Activated effector memory CD4-positive, alpha-beta T cell treated with anti-CD3 and anti-CD28 coated beads, Interleukin-2, amount 50 U/mL, for 16 hours (primary cell): ENCODE measurements around the gene KRTAP10-4.
"Not testable (repeated sequence)": the region's sequence is repeated elsewhere in the genome, so short reads cannot be mapped to it uniquely, and the experiment has no call there.

Source experiments
- DNase-seq: peaks from one replicate; pipeline ENCODE4 v3.0.0-alpha.2; 2020

KRTAP10-4 gene

DNA sequence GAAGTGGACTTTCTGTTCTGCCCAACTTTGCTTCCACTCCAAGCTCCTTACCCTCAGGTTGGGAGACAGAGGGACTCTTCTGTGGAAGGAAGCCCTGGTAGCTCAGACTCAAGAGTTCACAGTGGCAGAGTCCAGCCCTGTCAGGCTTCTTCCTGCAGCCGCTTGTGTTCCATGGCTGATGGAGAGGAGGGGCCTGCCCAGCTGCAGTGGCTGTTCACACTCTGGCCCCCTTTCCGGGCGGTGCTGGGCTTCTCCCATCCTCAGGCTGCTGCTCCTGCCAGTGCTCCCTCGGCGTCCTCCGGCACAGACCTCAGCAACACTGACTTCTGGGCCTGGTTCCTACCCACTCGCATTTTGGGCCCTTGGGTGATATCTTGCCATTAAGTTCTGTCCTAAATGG, 37.6 kb upstream of the KRTAP10-4 start:
- no peak for DNase-seq

DNA sequence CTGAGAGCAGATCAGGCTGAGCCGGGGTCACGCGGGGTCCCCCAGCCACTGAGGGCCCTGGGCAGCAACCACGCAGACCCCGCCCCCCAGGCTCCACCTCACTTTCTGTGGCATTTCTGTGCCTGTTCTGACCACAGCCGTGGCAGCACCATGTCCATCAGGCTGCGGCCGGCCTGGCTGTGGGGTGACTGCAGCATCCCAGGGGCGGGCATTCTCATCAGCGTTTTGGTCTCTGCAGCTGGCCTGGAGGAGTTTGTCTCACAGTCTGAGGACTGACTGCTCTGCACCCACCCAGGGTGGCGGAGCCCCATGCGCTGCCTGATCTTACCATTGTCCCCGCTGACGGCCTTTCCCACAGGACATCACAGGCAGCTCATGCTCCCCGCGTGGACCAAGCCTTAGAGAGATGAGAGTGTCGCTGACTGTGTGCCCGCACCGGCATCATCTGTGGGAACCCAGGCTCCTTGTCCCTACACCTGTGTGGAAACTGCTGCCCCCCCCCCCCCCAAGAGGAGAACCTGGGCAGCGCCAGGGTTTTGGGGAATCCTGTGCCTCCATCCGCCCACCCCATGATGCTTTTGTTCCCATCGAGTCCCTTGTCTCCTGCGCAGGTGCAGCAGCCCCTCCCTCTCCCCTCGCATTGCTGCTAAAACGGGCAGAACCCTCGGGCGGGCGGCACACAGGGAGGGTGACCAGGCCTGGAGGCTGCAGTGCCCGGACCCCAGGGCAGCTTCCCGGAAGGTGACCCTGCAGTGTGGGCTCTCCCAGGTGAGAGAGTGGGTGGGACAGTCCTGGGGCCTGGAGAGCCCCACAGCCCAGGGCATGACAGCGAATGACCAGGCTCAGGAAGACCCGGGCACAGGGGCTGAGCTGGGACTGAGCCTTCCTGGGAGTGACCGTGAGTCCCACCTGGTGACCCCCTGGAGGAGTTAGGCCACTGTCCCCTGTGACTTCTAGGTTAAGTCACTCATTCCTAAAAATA, 35.3 kb upstream of the KRTAP10-4 start:
- DNase-seq, result no peak

DNA sequence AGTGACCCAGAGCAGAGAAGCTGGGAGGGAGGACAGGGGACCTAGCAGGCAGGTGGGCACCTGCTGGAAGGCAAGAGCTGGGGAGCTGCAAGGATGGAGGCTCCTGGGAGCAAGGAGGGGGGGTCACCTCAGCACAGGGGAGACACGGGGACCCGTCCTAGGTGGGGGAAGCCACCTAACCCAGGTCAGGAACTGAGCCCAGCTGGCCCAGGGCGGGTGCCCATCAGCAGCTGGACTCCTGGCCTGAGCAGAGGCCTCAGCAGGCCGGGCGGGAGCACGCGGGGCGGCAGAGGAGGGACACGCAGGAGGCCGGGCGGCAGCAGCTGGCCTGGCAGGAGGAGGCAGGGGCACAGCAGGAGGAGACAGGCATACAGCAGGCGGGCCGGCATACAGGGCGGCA, 34.5 kb upstream of the KRTAP10-4 start:
- DNase-seq, result no peak

DNA sequence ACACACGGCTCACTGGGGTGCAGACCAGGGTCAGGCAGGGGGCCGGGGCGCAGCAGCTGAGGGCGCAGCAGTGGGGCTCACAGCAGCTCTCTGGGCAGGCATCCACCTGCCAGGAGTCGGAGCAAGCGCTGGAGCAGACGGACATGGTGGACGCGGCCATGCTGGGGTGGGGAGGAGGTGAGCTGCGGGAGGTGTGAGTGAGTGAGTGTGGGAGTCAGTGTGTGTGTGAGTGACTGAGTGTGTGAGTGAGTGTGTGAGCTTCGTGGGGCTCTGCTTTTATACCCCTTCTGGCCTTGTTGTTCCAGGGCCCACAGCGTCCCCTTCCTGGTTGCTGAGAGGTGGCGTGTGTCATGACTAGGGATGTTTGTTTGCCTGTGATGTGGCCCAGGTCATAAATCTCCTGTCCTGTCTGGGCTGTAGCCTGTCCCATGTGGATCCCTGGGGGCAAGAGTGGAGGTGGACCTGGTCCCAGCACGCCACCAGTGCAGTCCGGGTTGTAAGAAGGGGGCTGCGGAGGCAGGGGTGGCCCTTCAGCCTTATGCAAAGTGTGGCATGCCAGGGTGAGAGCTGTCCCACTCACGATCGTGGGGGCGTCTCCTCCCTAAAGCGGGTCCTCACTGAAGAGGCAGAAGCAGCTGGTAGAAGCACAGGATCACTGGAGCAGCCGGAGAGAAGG, 33.4 kb upstream of the KRTAP10-4 start, which contains the start of gene KRTAP10-1:
Gene KRTAP10-1 (minus strand): TSS at position 205 of the 676 bp plus-strand sequence. CDS start 45 bp downstream, at position 160.
- peak; percentile 55 for DNase-seq

DNA sequence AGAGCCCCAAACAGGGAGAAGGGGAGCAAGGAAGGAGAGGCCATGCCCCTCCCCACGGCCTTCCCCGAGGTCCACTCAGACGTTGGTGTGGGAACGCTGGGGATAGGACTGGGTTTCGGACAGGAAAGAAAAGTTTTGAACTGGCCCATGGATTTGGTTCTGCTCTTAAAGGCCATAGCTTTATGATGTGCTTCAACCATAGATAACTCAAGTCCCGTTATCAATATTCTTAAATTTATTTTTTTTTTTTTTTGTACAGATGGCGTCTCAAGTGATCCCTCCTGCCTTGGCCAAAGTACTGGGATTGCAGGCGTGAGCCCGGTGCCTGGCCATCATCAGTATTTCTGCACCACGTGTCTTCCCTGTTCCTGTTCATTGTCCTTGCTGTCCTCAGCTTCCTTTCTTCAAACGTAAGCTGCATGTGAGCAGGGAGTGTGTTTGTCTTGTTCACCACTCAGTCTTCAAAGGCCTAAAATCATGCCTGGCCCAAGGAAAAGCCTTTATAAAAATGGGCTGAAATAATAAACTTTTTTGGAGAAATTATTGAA, 32.7 kb upstream of the KRTAP10-4 start:
- DNase-seq, result no peak

DNA sequence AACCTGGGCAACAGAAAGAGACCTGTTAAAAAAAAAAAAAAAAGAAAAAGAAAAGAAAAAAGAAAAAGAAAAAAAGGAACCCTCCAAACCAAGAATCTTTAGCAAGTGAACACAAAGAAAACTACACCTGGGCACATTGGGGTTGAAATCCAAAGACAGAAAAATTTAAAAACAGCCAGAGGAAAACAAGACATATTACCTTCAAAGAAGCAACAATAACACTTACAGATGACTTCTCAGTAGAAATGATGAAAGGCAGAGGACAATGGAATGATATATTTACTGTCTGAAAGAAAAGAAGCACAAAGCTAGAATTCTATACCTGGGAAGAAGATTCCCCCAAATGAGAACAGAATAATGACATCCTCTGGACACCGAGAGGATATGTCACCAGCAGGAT, 30.8 kb upstream of the KRTAP10-4 start:
- DNase-seq, result no peak

DNA sequence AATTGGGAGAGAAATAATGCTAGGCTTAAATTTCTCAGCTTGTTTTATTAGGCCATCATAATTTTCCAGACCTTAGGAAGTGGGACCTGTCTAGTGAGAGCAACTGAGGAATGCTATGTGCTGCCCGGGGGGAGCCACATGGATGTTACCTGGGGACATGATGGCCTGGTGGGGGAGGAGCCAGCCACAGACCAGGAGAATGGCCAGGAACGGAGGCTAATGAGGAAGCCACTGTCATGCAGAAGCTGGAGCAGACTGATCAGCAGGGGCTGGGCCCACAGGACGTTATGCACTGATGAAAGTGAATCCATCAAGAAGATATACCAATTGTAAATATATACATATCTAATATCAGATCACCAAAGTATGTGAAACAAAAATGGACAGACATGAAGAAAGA, 29.0 kb upstream of the KRTAP10-4 start:
- no peak for DNase-seq

DNA sequence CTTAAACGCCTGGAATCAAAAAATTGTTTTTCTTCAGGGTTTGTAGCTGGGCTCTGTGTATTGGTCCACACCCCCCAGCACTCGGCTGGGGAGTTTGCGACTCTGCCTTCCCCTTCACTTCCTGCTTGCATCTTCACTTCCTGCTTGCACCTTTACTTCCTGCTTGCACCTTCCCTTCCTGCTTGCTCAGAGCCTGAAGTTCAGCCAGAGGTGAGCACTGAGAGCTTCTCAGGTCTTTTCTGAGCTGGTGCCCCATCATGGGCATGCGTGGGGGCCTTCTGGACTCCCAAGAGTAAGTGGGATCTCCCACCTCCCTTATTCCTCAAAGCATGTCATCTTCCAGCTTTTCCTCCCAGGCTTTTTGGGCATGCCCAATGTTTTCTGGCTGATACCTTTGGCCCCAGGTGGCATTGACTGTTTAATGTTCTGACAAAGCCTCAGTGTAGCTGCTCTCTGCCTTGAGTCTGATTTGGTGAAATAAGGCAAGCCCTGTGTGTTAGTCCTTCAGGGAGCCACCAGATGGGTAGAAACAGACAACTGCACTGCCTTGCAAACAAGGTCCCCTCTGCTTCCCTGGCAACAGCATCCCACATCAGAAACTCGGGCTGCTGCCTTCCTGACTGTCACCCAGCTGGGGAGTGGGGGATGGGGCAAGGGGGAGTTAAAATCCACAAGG, 25.7 kb upstream of the KRTAP10-4 start:
- peak; percentile 68 for DNase-seq

DNA sequence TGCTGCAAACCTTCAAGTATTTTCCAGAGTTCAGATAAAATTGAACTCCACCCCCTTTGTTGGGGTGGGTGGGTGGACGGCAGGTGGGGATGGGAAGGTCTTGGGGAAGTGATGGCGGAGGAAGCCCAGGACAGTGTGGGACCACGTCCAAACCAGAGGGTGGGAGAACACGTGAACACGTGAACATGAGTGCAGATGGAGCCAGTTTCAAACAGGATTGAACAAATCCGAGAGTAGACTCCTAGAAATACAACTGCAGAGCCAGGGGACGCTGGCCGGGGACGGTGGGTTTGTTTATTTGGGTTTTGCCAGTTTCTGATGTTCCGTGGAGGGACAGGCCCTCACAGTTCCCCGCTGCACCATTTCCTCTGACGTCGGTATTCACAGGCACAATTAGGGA, 25.1 kb upstream of the KRTAP10-4 start:
- DNase-seq, result no peak

DNA sequence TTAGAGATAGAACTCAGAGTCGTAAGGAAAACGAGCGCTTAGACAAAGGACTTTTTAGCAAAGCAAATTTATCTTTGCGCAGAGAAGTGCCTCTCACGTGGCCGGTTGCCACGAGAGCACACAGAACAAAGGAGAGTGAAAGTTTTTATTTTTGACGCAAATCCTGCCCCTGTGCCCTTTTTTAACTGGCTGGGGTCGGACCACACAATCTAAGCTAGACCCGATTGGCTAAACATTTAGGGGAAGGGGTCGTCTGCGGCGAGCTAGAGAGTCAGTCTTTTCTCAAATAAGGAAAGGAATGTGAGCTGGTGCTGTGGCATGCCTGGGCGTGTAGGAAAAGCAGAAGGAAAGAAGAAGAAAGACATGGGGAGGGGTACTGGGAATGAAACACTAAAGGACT, 24.6 kb upstream of the KRTAP10-4 start:
- DNase-seq, result no peak

DNA sequence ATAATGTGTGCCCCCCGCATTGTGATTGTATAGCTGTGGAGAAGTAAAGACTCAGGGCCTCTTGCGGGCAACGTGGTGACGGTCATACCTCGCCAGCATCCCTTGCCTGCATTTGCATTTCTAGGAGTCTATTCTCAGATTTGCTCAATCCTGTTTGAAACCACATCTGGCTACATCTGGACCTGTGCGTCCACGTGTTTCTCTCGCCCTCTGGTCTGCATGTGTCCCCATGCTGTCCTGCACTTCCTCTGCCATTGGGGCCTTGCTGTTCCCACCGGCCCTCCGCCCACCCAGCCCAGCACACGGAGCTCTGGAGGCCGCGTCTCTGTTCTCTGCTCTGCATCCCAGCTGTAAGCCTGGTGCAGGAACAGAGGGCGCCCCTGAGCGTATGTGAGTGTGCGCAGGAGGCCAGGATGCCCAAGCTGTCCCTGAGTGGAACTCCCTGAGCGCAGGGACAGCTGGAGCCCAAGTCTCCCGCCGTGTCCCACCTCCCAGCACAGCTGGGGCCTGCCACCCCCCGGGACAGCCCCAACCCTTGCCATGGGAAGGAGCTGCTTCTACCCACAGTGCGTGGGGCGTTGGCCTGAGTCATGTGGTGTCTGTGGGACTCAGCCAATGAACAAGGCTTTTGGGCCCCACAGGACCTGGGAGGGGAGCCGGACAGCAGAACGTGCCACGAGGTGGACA, 23.9 kb upstream of the KRTAP10-4 start:
- DNase-seq, result no peak

DNA sequence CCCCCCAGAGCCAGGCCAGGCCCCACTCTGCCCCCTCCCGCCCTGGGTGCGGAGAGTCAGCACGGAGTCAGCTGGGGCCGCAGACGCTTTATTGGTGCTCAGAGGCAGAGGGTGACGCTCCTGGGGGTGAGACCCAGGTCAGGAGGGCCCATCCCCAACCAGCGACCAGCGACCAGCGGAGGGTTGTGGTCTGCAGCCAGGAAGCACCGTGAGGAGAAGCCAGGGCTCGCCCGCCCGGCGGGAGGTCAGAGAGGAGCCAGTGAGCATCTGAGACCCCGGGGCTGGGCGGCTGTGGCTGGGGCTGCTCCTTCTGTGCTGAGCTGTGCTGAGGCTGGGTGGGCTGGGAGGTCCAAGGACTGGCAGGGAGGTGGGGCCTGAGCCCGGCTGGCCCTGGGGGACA, 23.2 kb upstream of the KRTAP10-4 start:
- DNase-seq, result peak; percentile 56

DNA sequence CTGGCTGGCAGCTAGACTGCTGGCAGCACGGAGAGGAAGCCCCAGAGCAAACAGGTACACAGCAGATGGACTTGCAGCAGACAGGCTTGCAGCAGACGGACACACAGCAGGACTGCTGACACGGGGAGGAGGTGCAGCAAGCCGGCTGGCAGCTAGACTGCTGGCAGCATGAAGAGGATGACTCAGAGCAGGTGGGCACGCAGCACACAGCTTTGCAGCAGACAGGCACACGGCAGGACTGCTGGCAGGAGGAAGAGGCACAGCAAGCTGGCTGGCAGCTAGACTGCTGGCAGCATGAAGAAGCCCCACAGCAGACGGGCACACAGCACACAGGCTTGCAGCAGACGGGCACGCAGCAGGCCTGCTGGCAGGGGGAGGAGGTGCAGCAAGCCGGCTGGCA, 22.7 kb upstream of the KRTAP10-4 start:
- DNase-seq, result peak; percentile 56

DNA sequence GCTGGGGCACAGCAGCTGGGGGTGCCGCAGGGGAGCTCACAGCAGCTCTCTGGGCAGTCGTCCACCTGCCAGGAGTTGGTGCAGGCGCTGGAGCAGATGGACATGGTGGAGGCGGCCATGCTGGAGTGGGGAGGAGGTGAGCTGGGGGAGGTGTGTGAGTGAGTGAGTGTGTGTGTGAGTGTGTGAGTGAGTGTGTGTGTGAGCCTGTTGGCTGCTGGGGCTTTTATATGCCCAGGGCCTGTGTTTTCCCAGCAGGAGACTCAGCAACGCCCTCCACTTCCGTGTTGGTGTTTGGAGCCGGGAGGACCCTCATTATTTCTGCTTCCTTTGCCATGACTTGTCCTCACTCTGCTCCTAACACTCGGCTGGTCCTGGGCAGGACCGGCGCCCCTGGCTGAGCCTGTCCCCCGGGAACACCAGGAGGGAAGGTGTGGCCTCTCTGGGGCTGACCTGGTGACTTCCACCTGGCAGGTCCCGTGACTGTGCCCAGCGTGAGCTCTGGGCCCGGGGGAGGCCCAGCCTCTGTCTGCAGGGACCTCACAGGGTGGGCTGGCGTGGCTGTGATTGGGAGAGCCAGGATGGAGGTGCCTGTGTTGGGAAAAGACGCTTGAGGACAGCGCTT, 22.1 kb upstream of the KRTAP10-4 start, which contains the start of gene KRTAP10-2:
Gene KRTAP10-2 (minus strand): TSS at position 166 of the 622 bp plus-strand sequence. CDS start 47 bp downstream, at position 119.
- peak; percentile 60 for DNase-seq

DNA sequence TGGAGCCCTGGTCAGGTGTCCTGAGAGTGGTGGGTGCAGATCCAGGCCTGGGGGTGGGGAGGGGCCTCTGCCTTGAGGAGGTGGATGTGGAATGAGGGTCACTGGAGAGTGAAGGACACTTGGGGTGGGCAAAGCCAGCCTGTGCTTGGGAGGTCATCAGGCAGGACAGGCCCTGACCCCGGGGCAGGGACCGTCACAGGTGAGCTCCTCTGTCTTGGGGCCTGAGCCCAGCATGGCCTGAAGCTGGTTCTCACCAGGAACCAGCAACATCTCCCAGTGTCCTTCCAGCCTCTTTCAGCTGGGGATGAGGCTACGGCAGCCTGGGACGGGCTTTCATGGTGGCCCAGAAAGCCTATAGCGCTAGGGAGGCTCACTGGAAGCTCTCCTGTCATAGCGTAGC, 21.4 kb upstream of the KRTAP10-4 start:
- no peak for DNase-seq

DNA sequence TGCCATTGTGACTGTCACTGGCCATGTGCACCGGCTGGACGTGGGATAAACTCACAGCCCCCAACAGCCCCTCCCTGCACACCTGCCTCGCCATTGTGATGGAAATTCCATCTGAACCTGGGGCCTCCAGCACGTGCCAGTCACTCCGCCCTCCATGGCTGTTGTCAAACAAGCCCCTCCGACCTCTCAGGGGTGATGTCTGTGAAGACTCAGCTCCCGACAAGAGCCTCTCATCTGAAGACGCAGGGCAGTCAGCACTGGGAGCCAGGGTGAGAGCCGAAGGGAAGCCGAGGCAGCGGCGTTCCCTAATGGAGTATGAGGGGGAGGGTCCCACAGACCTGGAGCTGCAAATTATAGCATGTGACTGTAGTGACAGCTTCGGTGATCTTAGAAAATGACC, 20.8 kb upstream of the KRTAP10-4 start:
- no peak for DNase-seq

DNA sequence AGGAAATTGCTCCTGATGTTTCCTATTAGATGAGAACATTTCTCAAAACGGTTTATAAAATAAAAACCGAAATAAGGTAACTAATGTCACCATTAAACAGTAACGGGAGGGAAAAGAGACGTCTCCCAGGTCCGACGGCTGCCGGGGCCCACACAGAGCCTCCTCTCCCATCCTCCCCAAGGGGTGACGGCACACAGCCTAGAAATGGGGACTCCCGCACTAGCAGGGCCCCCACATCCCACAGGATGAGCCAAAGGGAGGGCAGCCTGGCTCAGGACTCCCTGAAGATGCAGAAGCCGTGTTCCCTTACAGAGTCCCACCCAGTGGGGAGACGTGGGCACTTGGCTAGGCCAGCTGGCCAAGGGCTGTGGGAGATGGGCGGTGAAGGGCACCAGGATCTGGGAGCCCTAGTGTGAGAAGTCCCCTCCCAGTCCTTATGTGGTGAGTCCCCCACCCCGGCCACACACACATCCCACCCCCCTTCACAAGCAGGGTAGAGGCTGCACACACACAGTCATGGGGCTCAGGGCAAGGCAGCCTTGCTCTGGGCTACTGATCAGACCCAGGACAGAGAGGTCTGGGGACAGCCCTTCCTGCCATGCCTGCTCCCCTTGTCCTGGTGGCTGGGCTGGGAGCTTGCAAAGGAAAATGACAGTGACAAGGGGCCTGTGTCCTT, 18.2 kb upstream of the KRTAP10-4 start:
- no peak for DNase-seq

DNA sequence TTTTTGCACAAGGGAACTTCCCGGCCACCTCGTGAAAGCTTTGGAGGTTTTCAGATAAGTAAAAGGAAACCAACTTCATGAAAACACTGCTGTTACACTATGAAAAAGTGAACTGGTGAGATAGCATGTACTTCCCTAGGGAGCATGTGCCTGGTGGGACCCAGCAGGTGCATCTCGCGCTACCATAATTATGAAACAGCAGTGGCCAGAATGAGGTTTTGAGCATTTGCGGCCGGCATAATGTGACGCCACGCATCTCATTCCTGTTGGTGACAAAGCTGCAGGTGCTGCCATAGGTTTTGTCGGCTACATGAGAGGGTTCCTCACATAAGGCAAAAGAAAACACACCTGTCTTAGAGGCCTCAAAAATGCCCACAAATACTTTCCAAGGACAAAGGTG, 16.6 kb upstream of the KRTAP10-4 start:
- no peak for DNase-seq

DNA sequence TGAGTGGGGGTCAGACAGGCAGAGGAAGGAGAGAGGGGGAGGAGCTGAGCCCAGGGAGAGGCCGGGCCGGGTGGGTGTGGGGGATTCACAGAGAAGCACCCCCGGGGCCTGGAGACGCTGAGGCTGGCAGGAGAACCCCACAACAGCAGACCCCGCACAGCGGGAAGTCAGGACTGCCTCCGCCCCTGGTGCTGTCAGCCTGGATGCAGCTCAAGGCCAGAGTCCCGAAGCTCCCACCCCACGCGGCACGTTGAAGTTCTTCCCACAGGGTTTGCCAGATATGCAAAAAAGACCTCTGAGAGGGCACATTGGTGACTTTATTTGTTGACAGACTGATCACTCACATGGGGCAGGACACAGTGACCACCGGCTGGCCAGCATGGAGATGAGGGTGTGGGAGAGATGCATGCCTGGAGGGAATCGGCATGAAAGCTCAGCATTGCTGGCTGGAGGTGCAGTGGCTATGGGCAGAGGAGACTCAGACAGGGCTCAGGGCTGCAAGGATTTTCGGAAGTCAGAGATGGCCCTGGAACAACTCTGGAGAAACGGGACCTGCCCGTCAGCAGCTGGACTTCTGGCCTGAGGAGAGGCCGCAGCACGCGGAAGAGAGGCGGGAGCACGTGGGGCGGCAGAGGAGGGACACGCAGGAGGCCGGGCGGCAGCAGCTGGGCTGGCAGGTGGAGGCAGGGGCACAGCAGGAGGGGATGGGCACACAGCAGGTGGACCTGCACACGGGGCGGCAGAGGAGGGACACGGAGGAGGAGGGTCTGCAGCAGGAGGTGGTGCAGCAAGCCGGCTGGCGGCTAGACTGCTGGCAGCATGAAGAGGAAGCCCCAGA, 15.8 kb upstream of the KRTAP10-4 start:
- no peak for DNase-seq

DNA sequence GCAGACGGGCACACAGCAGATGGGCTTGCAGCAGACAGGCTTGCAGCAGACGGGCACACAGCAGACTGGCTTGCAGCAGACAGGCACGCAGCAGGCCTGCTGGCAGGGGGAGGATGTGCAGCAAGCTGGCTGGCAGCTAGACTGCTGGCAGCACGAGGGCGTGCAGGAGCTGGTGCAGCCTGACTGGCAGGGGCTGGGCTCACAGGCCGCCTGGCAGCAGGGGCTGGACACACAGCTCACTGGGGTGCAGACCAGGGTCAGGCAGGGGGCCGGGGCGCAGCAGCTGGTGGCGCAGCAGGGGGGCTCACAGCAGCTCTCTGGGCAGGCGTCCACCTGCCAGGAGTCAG, 15.2 kb upstream of the KRTAP10-4 start:
- DNase-seq, result not testable (repeated sequence)
